GM18861 (cell line): ENCODE measurements around the gene GOLGA2.

ENCODE experiments used
- ATAC-seq: cut with Tn5 transposase; IDR thresholded peaks from one replicate; pipeline ENCODE4 v1.9.1; 2021; ENCODE audit not compliant: unreplicated experiment

GOLGA2 gene

GRCh38 chr9:128260340-128260739 is 15.5 kb downstream of the GOLGA2 start:
- no peak for ATAC-seq

GRCh38 chr9:128259156-128259555 is 16.7 kb downstream of the GOLGA2 start:
- ATAC-seq, result no peak

- ATAC-seq, result no peak
These were observed 17.5 kb downstream of the GOLGA2 start for GRCh38 chr9:128258326-128258725.

- ATAC-seq, result no peak
These were observed 17.9 kb downstream of the GOLGA2 start for GRCh38 chr9:128257907-128258306.

GRCh38 chr9:128257086-128257825 is 18.6 kb downstream of the GOLGA2 start:
- no peak for ATAC-seq

- no peak for ATAC-seq
These were observed 20.7 kb downstream of the GOLGA2 start for GRCh38 chr9:128254855-128255759.

- no peak for ATAC-seq
These were observed 21.4 kb downstream of the GOLGA2 start for GRCh38 chr9:128254362-128254761.

- no peak for ATAC-seq
These were observed 21.8 kb downstream of the GOLGA2 start for GRCh38 chr9:128253991-128254346.

GRCh38 chr9:128253140-128253990 is 22.4 kb downstream of the GOLGA2 start:
- ATAC-seq, result no peak

- ATAC-seq, result no peak
These were observed 23.3 kb downstream of the GOLGA2 start for GRCh38 chr9:128252317-128253139.

- no peak for ATAC-seq
These were observed 24.1 kb downstream of the GOLGA2 start for GRCh38 chr9:128251732-128252100.

GRCh38 chr9:128250839-128251731 is 24.7 kb downstream of the GOLGA2 start:
- no peak for ATAC-seq

- peak; percentile 72 for ATAC-seq
These were observed 25.6 kb downstream of the GOLGA2 start for GRCh38 chr9:128249908-128250838.

- ATAC-seq, result no peak
These were observed 26.3 kb downstream of the GOLGA2 start for GRCh38 chr9:128249558-128249907.

- no peak for ATAC-seq
These were observed 28.5 kb downstream of the GOLGA2 start for GRCh38 chr9:128247226-128247803.

- no peak for ATAC-seq
These were observed 29.3 kb downstream of the GOLGA2 start for GRCh38 chr9:128246471-128246870.

GRCh38 chr9:128245421-128246151 is 30.2 kb downstream of the GOLGA2 start:
- no peak for ATAC-seq
